Thoracic aorta (tissue), 2 donors: ENCODE data around the gene AUNIP. TPM values are rescaled to one million over a fixed set of nuclear protein-coding genes. Genes with fewer than 3 reads are reported as not detected.

Experiments used
- ATAC-seq: fragments of 150-250 bp; one replicate; pipeline ENCODE4 v1.8.0; 2017; ENCODE audit warnings: low read depth; ENCODE audit not compliant: insufficient number of reproducible peaks, low FRiP score
- DNase-seq: peaks from one replicate; pipeline ENCODE4 v3.0.0-alpha.2; 2020; ENCODE audit warnings: low spot score
- H3K27ac ChIP-seq, 2 donors: fragments of 200-600 bp; sonication (generic); 1 replicate in 1 of 2; 2 replicates in 1 of 2; pipeline ENCODE4 v1.5.1; 2016; ENCODE audit warnings: mild to moderate bottlenecking in 2 of 2, moderate library complexity in 2 of 2
- H3K27me3 ChIP-seq: fragments of 200-600 bp; sonication (generic); replicated peaks from 2 replicates; pipeline ENCODE4 v1.6.0; 2016; ENCODE audit warnings: mild to moderate bottlenecking; ENCODE audit not compliant: insufficient read depth
- H3K36me3 ChIP-seq: fragments of 200-600 bp; sonication (generic); one replicate; pipeline ENCODE4 v1.5.1; 2016
- H3K4me1 ChIP-seq, 2 donors: fragments of 200-600 bp; sonication (generic); 1 replicate in 1 of 2; 2 replicates in 1 of 2; pipeline versions ENCODE4 v1.5.1 to v1.6.0; 2016; ENCODE audit warnings: low read depth in 2 of 2, mild to moderate bottlenecking in 1 of 2; ENCODE audit not compliant: control insufficient read depth in 1 of 2
- H3K4me3 ChIP-seq: fragments of 200-600 bp; sonication (generic); 2 replicates; pipeline ENCODE4 v1.5.1; 2016; ENCODE audit warnings: mild to moderate bottlenecking
- H3K9me3 ChIP-seq: fragments of 200-600 bp; sonication (generic); 2 replicates; pipeline ENCODE4 v1.5.1; 2016
- total RNA-seq, 2 donors: library from RNA; depleted of rRNA; stranded (reverse); fragments of >200 nt; gene quantifications; one replicate each; pipeline versions ENCODE4 v1.1.0 to v1.2.3, GENCODE V29; 2016
- TF ChIP-seq, protein P1 (sequence below): fragments of 200-600 bp; sonication (generic); IDR thresholded peaks from one replicate; pipeline ENCODE4 v1.5.1; 2019; ENCODE audit warnings: antibody characterized with exemption

AUNIP gene
- total RNA-seq, 2 donors from 2014 or later, result not detected

DNA sequence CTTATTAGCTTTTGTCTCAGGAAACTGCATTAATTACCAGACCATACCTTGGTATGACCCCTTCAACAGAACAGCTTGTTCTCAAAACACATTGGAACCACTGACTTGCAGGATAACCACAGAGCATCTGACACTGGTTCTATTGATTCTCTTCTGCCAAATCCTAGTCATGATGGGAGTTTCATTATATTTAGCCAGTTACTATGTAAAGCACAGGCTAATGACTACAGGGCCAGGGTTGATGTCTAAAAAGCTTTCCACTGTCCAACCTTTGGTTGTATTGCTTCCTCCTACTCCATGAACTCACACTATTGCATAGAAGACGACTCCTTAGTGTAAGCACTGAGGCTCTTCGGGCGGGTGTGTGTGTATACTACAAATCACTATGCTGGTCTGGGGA, 43.2 kb upstream of the AUNIP start:
- no peak overlapping the region for H3K4me3 ChIP-seq
- ATAC-seq (no peak), DNase-seq (no peak)
- H3K36me3 ChIP-seq, result no peaks in the 10 kb centered on the region
- H3K27ac ChIP-seq, result no peak overlapping the region
- no peaks in the 10 kb centered on the region for H3K9me3 ChIP-seq
- TF ChIP-seq, protein P1, sequence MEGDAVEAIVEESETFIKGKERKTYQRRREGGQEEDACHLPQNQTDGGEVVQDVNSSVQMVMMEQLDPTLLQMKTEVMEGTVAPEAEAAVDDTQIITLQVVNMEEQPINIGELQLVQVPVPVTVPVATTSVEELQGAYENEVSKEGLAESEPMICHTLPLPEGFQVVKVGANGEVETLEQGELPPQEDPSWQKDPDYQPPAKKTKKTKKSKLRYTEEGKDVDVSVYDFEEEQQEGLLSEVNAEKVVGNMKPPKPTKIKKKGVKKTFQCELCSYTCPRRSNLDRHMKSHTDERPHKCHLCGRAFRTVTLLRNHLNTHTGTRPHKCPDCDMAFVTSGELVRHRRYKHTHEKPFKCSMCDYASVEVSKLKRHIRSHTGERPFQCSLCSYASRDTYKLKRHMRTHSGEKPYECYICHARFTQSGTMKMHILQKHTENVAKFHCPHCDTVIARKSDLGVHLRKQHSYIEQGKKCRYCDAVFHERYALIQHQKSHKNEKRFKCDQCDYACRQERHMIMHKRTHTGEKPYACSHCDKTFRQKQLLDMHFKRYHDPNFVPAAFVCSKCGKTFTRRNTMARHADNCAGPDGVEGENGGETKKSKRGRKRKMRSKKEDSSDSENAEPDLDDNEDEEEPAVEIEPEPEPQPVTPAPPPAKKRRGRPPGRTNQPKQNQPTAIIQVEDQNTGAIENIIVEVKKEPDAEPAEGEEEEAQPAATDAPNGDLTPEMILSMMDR, result no peak
- peaks cover 3 to 20% of the 10 kb centered on the region in 2 donors for H3K4me1 ChIP-seq
- no peaks in the 10 kb centered on the region for H3K27me3 ChIP-seq

DNA sequence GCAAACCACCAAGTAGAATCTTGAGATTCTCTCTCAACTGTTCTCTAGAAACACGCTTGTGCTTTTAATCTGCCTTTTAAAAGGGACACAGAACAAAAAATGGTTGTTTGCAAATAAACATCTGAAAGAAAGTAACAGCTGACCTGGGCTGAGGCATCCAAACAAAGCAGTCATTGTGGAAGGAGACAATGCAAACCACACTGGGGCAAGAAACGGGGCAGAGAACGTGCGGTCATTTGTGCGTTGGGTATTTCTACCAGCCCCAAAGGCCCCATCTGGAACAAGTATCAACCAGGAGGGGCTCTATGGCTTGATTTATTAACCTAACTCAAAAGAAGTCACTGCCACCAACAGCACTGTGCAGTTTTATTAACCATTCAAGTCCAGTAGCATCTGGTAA, 41.0 kb upstream of the AUNIP start:
- Histone ChIP-seq H3K4me1 (peaks cover 3 to 17% of the 10 kb centered on the region in 2 donors), H3K27ac (no peak overlapping the region)
- DNase-seq, result no peak

DNA sequence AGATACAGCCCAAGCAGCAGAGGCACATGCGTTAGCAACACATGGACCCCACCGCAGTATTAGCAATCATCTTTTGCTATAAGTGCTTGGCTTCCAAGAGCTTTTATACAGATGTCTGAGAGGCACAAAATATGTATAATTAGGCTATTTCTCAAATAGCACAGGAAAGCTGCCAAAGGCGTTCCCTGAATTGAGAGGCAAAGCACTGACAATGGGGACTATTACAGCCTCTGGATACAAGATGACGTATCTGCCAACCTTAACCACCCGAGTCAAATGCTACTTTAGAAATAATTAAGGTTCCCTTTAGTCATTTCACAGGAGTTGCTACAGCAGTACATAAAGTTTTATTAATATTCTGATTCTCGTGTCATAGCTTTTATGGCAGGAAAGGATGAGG, 40.5 kb upstream of the AUNIP start:
- DNase-seq (no peak), ATAC-seq (no peak)
- H3K4me3 ChIP-seq, result no peak overlapping the region
- TF ChIP-seq, protein P1, result no peak
- no peak overlapping the region for H3K27ac ChIP-seq
- peaks cover 3 to 14% of the 10 kb centered on the region in 2 donors for H3K4me1 ChIP-seq
- H3K9me3 ChIP-seq, result no peaks in the 10 kb centered on the region
- no peaks in the 10 kb centered on the region for H3K27me3 ChIP-seq
- no peaks in the 10 kb centered on the region for H3K36me3 ChIP-seq

More for the DNA sequence above, 41.0 kb upstream of the AUNIP start:
- Histone ChIP-seq H3K36me3 (no peaks in the 10 kb centered on the region), H3K9me3 (no peaks in the 10 kb centered on the region), H3K4me3 (no peak overlapping the region), H3K27me3 (no peaks in the 10 kb centered on the region)
- no peak for ATAC-seq
- TF ChIP-seq, protein P1, result no peak

DNA sequence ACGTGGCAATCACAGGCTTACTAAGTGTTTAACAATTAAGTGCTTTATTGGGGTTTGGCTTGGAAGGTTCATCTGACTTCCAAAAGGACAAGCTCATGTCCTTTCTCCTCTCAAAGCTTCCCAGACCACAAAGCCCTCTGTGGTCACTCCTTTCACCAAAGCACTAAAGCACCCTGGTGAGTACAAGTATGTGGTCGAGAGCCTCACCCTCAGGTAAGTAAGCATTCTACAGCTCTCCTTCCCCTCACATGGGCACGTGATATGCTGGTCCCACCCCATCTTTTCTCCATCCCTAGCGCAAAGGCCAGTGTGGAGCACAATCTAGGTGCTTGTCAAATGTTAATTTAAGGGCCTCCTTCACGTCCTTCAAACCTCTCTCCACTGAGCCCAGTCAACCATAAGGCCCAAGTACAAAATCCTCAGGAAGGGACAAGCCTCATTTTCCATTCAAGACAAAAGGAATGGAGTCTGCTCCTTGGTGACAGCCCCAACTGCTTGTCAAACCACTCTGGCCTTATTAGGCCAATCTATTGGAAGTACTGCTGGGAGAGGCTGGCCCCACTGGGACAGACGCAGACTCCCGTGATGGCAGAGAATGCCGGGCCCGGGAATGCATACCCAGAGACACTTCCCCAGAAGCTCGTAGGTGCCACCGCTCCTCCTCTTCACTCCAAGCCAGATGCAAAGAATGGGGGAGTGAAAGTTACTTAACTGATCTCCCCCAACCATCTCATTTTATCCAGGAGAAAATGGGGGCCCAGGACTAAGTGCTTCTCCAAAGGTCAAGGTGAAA, 39.2 kb upstream of the AUNIP start:
- TF ChIP-seq, protein P1, result no peak
- Histone ChIP-seq H3K4me3 (no peak overlapping the region), H3K27ac (no peak overlapping the region), H3K27me3 (no peaks in the 10 kb centered on the region), H3K36me3 (no peaks in the 10 kb centered on the region), H3K9me3 (no peaks in the 10 kb centered on the region), H3K4me1 (peaks cover 0 to 5% of the 10 kb centered on the region in 2 donors)
- DNase-seq, result no peak
- ATAC-seq, result no peak

DNA sequence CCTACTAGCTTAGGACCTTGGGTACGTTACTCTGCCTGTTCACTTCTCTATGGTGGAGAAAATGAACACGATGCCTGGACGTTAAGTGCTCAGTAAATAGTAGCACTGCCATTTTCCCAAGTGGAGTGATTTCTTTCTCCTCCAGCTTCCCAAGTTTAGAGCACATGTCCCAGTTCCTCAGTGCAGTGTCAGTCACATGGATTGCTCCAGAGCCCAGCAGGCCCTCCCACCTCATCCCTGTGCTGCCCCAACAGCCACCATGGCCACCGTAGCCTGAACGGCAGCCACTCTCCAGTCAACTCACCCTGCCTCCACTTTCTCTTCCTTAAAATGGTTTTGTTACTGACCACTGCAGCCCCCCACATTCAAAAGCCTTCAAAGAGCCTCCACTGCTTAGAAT, 38.5 kb upstream of the AUNIP start:
- Histone ChIP-seq H3K4me3 (no peak overlapping the region), H3K27ac (no peak overlapping the region), H3K36me3 (no peaks in the 10 kb centered on the region), H3K27me3 (no peaks in the 10 kb centered on the region), H3K4me1 (peaks cover under 1 to 11% of the 10 kb centered on the region in 2 donors), H3K9me3 (no peaks in the 10 kb centered on the region)
- ATAC-seq (no peak), DNase-seq (no peak)
- TF ChIP-seq, protein P1, result no peak
